Adipose tissue (tissue), 3 donors: Measurements from ENCODE around the gene LY6G6F. TPM values are rescaled to one million over a fixed set of nuclear protein-coding genes. Genes with fewer than 3 reads are reported as not detected.
A peak's percentile ranks its signal among the peaks of the same experiment; 100 is the strongest.

Experiments
- H3K27ac ChIP-seq: one replicate; pipeline ENCODE4 v1.5.1; 2013; ENCODE audit warnings: low read depth, low read length
- WGBS, 3 donors: extraction: QIAGEN DNeasy Blood & Tissue Kit; methylation state at CpG; one replicate each; pipeline ENCODE4 v1.1.7; 2013; 5-methylcytosine and 5-hydroxymethylcytosine counted together
- polyA plus RNA-seq, 3 donors: library from polyadenylated mRNA; stranded (reverse); fragments of 200-250 nt; gene quantifications; one replicate each; pipeline ENCODE4 v1.2.3, GENCODE V29; 2013
- donor health status: healthy with polysubstance abuse.
- donor health status: Bipolar disorder and iron deficiency.
- donor health status: healthy.

Gene LY6G6F
- polyA plus RNA-seq, 3 donors: 0.45 TPM; not detected in 2

DNA sequence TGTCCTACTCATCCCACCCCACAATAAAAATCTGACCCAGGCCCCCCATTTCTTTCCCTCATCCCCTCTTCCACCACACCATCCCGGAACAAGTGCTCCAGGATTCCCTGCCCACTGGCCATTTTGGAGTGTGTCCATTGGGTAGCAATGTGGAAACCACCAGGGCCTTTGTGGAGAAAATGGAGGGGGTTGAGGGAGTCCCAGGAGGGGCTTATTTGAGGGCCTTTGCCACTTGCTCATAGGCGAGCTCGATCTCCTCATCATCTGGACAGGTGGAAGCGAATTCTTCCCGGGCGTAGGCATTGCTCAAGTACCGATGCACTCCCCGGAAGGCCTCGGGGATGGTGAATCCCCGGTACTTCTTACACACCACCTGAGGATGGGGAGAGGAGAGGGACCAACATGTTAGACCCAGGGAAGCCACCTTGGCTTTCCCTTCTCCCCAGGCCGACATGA, 24.0 kb downstream of the LY6G6F start:
- WGBS, 3 donors: 83 to 92% (median 86%) methylated on average over 11 of the region's 11 CpGs
- H3K27ac ChIP-seq: no peak overlapping the region

DNA sequence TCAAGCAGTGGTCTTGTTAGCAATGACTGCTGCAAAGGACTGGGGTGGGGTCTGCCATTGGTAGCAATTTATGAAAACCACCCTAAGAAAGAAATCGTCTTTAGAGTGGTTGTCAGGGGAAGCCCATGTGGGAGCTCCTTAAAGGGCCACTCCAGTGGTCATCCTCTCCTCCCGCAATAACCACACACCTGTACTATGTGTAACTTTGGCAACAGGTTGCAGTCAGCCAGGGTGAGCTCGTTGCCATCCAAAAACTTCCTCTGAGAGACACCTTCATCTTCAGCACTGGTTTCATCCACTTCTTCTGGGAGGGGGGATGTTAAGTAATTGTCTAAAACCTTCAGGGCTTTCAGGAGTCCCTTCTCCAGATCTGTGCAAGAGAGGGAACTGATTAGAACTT, 25.4 kb downstream of the LY6G6F start:
- 63 to 71% (median 66%) methylated on average over 3 of the region's 3 CpGs for WGBS, 3 donors
- no peak overlapping the region for H3K27ac ChIP-seq

DNA sequence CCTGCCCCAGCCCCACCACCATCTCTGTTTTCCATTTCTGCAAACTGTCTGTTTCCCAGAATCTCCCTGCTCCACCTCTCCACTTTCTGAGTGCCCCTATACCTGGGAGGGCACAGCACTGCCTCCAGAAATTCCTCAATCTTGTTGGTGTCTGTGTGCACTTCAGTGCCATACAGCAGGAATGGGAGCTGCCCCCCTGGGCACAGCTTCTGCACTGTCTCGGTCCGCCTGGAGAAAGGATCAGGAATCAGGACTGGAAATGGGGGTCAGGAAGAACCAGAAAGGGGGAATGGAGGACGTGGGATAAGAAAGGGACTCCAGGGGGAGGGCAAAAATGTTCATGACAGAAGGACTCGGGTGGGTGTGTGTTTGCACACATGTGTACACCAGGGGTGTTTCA, 27.1 kb downstream of the LY6G6F start:
- H3K27ac ChIP-seq: peak overlapping the region; percentile 44
- 82 to 88% (median 84%) methylated on average over 4 of the region's 4 CpGs for WGBS, 3 donors

DNA sequence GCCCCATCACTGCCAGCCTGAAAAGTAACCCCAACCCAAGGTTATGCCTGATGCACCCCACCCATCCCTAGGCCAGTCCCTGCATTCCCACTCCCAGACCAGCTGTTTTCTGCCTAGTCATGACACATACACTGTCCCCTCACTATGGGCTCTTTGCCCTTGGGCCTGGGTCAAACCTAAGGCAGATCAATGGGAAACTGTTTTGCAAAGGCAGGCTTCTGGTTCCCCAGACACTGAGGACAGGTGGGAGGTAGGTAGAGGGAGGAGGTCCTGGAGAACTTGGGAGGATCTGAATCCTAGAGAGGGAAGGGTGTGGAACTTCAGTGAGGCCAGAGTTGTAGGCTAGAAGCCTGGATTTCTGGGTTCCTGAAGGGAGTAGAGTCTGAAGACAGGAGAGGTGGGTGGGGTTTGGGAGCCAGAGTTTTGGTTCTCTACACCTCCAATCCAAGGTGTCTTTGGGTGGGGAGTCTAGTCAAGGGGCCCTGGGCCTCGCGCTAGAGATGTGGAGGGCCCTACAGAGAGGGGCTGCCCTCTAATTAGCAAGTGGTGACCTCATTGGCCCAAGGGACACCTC, 27.7 kb downstream of the LY6G6F start:
- 7 to 94% (median 8%) methylated on average over 2 of the region's 2 CpGs for WGBS, 3 donors

DNA sequence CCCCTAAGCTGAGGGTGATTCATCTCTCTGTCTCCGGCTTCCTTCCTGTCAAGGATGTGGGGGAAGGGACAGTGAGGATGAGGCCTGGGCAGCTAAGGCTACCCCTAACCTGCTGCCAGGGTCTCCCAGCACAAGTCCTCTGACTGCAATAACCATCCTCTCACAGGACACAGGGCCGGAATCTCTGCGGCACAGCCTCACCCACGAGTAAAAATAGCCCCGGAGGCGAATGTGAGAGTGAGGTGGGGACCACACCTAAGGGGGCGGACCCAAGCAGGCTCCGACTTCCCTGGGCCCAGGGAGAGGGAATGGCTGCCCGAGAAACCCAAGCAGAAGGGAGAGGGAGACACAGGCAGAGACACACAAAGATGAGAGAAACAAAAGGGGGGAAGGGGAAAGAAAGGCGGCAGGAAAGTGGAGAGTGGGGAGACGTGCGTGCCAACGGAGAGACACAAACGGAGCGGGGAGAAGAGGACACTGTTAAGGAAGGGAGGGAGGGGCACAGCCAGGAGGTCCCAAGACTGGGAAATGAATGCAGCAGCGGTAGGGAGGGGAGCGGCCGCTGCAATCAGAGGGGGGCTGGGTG, 28.2 kb downstream of the LY6G6F start:
- H3K27ac ChIP-seq: peak overlapping the region; percentile 5
- 0 to 29% (median 1%) methylated on average over 17 to 18 of the region's 18 CpGs for WGBS, 3 donors

More for the DNA sequence above, 27.7 kb downstream of the LY6G6F start:
- peak overlapping the region; percentile 44 for H3K27ac ChIP-seq

DNA sequence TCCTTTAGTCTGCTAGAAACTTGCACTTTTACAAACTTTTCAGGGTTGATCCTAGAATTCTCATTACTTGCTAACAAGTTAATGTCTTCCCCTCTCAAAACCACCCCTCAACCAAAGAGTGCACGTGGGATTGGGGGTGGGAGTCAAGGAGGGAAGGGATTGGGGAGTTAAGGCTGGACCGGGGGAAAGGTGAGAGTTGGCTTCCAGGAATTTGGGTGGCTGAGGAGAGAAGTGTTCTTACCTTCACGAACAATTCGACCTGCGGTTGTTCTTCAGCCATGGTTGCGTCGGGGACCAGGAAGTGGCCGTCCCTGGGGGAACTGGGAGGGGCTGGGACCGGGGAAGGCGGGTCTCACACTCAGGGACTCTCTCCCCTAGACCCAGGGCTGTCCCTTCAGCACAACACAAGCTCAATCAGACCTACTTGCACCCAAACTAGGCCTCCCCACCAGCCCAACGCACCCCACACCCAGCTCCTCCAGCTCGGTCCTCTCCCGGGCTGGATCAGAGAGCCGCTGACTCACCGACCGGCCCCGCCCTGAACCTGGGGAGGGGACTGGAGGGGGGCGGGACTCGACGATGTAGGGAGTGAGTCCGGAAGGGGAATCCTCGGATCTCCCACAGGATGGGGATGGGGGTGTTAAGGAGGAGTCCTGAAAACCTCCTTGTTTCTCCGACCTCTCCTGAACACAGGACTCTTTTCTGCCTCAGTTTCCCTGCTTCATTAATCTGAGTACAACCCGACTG, 29.5 kb downstream of the LY6G6F start, which contains the start of gene CLIC1:
CLIC1 (minus strand) TSS at position 510 of the 747 bp plus-strand sequence; CDS start at position 280, 230 bp downstream.
- peak within 1 kb of the TSS; percentile 79 for H3K27ac ChIP-seq
- 0 to 1% (median 0%) methylated on average over 23 to 24 of the region's 24 CpGs for WGBS, 3 donors

DNA sequence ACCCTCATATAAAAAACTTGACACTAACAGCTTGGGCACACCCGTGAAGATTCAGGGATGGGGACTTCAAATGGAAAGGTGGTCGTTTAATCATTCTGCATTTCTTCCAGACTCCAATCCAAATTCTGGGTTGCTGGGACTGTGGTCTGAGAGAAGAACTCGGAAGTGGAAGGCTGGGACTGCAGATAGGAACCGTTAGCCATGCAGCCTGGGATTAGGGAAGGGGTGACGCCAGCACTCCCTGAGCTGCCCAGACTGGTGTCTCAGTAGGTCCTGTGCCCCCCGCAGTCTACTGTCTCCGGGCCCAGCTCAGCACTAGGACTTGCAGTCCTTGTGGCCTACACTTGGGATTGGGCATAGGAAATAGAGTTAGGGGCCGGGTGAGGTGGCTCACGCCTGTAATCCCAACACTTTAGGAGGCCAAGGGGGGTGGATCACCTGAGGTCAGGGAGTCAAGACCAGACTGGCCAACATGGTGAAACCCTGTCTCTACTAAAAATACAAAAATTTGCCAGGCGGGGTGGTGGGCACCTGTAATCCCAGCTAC, 30.2 kb downstream of the LY6G6F start:
- 19 to 40% (median 21%) methylated on average over 10 of the region's 10 CpGs for WGBS, 3 donors
- H3K27ac ChIP-seq: peak overlapping the region; percentile 79

DNA sequence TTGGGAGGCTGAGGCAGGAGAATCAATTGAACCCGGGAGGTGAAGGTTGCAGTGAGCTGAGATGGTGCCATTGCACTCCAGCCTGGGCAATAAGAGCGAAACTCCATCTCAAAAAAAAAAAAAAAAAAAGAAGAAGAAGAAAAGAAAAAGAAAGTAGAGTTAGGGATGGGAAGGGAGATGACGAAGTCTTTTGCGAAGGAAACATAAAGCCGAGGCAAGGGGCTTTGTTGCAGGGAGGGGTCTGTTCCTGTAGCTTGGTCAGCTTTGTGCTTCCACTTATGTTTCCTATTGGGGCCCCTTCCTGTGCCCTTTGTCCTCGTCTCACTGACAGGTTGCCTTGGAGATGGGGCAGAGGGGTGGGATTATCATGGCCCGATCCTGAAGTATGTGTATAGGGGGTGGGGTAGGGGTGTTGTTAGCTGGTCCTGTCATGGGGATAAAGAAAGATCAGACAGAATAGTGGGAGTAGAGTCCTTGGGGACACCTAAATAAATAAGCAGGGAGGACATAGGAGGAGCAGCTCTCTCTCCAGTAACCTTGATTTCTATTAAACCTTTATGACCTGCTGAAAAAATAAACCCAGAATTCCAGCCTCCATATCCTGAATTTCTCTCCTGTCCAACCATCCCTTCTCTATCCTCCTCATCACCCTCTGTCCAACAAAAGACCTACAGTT, 30.8 kb downstream of the LY6G6F start:
- WGBS, 3 donors: 21 to 49% (median 23%) methylated on average over 6 to 7 of the region's 7 CpGs
- peak overlapping the region; percentile 68 for H3K27ac ChIP-seq

DNA sequence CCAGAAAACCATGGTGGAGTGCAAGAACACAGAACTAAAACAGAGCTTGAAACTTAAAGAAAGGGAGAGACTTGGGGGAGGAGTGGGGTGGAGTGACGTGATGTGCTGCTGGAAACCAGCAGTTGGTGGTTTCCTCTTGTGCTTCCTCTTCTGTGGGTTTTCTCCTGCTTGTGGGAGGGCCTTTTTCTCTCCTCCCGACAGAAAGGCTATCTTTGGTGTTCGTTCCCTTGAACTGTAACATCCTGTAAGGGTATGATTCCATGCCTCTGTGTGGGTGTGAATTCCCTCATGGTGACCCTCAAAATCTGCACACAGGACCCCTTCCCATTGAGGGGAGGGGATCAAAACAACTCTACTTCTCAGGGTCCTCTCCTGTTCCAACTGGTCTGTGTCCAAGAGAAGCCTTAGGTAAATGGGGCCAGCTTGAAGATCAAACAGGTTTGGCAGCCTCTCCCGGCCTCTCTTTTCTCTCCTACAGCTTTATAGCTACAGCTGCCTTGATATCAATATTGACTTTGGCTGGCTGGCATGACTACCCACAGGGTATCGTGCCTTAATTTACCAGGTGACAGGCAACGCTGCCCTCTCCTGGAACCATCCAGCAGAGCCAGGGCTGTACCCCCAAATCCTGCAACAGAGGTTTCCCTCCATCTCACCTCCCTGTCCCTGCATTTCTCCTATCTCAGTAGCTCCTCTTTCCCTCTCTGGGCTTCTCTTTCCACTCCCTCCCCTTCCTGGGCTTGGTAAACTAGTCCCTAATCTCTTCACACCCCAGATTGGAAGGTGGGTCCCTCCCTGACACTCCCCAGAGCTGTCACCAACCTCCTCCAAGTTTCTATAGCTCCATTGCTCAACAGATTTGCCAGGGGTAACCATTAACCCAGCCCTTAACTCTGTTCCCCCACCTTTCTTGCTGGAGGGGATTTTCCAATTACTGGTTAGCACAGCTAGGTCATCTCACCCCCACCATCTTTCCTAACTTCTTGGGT, 31.6 kb downstream of the LY6G6F start:
- H3K27ac ChIP-seq: peak overlapping the region; percentile 68
- WGBS, 3 donors: 5 to 8% (median 8%) methylated on average over 6 of the region's 6 CpGs

DNA sequence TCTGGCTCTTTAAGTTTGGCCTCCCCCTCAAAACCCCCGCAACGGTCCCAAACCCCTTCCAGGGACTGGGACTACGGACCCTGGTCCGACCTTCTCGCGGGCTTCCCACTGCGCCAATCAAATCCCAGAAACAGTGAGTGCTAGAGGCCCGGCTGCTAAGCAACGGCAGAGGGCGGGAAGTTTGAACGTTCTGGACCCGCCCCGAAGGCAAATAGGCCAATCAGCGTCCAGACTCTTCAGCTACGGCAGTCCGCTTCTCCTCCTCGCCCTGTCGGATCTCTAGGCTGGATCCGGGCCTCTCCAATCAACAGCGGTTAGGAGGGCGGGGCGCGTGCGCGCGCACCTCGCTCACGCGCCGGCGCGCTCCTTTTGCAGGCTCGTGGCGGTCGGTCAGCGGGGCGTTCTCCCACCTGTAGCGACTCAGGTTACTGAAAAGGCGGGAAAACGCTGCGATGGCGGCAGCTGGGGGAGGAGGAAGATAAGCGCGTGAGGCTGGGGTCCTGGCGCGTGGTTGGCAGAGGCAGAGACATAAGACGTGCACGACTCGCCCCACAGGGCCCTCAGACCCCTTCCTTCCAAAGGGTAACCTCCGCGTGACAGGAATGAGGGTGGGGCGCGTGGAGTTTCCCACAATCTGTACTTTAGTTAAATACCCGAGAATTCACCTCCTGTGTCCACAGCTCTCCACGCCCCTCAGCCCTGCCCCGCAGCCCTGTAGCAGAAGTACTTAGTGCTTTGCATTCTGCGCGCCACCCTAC, 33.2 kb downstream of the LY6G6F start, which contains the start of gene MSH5:
MSH5 (plus strand) TSS at position 367 of the 758 bp plus-strand sequence. CDS start 462 bp downstream, outside the sequence.
- H3K27ac ChIP-seq: no peak within 1 kb of the TSS

DNA sequence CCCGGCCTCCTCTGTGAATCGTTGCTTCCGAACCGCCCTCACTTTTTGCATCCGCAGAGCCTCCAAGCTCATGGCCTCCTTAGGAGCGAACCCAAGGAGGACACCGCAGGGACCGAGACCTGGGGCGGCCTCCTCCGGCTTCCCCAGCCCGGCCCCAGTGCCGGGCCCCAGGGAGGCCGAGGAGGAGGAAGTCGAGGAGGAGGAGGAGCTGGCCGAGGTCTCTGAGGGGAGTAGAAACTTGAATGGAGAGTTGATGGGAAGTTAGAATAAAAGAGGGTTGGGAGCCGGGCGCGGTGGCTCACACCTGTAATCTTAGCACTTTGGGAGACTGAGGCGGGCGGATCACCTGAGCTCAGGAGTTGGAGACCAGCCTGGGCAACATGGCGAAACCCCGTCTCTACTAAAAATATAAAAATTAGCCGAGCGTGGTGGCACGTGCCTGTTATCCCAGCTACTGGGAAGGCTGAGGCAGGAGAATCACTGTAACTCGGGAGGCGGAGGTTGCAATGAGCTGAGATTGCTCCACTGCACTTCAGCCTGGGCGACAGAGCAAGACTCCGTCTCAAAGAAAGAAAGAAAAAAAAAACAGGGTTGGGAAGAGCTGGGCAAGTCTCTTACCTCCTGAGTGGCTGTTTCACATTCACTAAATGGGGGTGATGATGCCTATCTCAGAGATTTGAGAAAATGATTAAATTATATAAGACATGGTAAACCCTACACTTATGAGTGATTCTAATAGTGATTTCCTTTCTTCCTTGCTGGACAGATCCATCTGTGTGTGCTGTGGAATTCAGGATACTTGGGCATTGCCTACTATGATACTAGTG, 33.9 kb downstream of the LY6G6F start:
- H3K27ac ChIP-seq: no peak overlapping the region
- WGBS, 3 donors: 11 to 21% (median 13%) methylated on average over 29 of the region's 29 CpGs

More for the DNA sequence above, 33.2 kb downstream of the LY6G6F start, which contains the start of gene MSH5:
- 0% methylated on average over 56 to 58 of the region's 58 CpGs for WGBS, 3 donors

DNA sequence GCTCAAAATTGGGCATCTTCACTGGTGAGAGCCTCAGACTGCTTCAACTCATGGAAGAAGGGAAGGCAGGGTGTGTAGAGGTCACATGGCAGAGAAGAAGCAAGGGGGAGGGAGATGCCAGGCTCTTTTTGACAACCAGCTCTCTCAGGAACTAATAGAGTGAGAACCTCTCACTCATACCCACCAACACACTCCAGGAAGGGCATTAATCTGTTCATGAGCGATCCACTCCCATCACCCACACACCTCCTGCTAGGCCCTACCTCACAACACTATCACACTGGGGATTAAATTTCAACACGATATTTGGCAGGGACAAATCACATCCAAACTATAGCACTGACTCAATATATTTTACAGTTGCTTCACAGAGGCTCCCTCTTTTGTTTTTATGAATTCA, 35.1 kb downstream of the LY6G6F start:
- WGBS, 3 donors: 65 to 85% (median 68%) methylated on average over 2 of the region's 2 CpGs
- no peak overlapping the region for H3K27ac ChIP-seq

DNA sequence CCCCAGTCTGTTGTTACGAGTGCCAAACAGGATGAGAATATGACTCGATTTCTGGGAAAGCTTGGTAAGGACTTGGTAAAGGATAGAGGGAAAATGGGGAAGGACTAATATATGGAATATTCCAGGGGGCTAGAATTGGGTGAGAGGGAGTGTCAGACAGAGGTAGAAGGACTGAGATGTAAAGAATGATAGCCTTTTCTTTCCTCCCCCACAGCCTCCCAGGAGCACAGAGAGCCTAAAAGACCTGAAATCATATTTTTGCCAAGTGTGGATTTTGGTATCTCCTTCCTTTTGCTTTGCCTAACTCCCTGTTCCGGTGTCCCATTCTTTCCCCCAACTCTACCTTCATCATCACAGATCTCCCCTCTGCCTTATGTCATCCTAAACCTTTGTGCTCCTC, 36.2 kb downstream of the LY6G6F start:
- WGBS, 3 donors: 83 to 94% (median 83%) methylated on average over 3 of the region's 3 CpGs
- no peak overlapping the region for H3K27ac ChIP-seq

DNA sequence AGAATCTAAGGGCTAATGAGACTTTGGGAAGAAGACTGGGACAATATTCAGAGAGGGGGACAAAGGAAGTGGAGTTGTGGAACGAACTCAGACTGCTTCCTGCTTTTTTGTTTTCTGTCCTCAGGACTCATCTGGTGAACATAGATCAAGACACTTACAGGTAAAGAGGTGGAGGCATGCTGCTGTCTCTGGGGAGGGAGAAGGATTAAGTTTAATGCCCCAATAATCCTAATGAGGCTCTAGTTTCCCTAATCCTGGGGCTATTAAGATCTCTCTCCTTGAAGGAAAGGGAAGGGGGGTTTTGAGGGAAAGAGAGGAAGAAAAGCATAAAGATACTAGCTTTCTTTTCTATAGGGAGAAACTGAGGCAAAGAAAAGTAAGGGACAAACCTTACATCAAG, 37.8 kb downstream of the LY6G6F start:
- H3K27ac ChIP-seq: no peak overlapping the region
- 29 to 79% (median 66%) methylated on average over 1 of the region's 1 CpG for WGBS, 3 donors

DNA sequence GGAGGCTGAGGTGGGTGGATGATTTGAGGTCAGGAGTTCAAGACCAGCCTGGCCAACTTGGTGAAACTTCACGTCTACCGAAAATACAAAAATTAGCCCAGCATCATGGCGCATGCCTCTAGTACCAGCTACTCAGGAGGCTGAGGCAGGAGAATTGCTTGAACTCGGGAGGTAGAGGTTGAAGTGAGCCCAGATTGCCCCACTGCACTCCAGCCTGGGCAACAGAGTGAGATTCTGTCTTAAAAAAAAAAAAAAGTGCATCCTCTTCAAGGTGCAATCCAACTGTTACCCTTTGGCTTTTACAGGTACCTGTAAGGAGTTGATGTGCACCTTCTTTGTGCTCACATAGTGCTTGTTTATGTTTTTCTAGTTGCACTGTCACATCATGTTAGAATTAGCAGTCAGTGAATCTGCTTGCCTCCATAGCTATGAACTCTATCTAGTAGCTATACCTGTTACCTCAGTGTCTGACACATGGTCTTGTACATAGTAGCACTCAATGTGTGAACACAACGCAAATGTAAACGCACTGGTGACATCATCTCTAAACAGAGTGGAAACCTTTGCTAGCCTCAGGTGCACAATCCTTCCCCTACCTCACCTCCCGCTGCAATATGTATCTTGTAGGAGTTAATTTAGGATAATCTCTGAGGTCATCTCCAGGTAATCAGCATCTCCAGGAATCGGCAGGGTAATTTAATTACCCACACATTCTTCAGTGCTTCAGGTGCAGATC, 42.8 kb downstream of the LY6G6F start:
- H3K27ac ChIP-seq: no peak overlapping the region
- WGBS, 3 donors: 85 to 95% (median 91%) methylated on average over 8 of the region's 8 CpGs
